Brain microvascular endothelial cell (primary cell): Measurements from ENCODE around the gene CTAGE1.

Source experiments
- DNase-seq: peaks from one replicate; pipeline ENCODE4 v3.0.0-alpha.2; 2020
- H3K27ac ChIP-seq: fragments of 250-450 bp; sonication (Bioruptor Pico); 2 replicates; pipeline ENCODE4 v1.5.1; 2020; ENCODE audit warnings: mild to moderate bottlenecking, moderate library complexity
- H3K27me3 ChIP-seq: fragments of 250-450 bp; sonication (Bioruptor Pico); replicated peaks from 2 replicates; pipeline ENCODE4 v1.5.1; 2020; ENCODE audit warnings: mild to moderate bottlenecking
- H3K36me3 ChIP-seq: fragments of 250-450 bp; sonication (Bioruptor Pico); replicated peaks from 2 replicates; pipeline ENCODE4 v1.5.1; 2020; ENCODE audit warnings: mild to moderate bottlenecking
- H3K4me3 ChIP-seq: 2 replicates; pipeline ENCODE4 v1.5.1; 2011; ENCODE audit warnings: low read depth, mild to moderate bottlenecking, control low read depth, low read length, moderate library complexity
- CTCF ChIP-seq: IDR thresholded peaks from 2 replicates; pipeline ENCODE4 v1.5.1; 2011; ENCODE audit warnings: low read depth, mild to moderate bottlenecking, moderate library complexity, low read length, control low read depth, inconsistent platforms; ENCODE audit errors: missing control alignments
- in situ Hi-C: cut with HindIII; loops from 2 replicates; pipeline ENCODE4 v1.10.0; 2017; ENCODE audit warnings: low sequenced_read_pairs, low pct_ligation_motif_present

Gene CTAGE1

GRCh38 chr18:22432657-22433137, 15.0 kb upstream of the CTAGE1 start:
- H3K27ac ChIP-seq: peak overlapping the region; percentile 41
- no peaks in the 10 kb centered on the region for H3K27me3 ChIP-seq
- in situ Hi-C loops: no loop called here
- H3K36me3 ChIP-seq: no peaks in the 10 kb centered on the region
- DNase-seq: peak; percentile 97
- no peak for TF ChIP-seq CTCF
- H3K4me3 ChIP-seq: no peak overlapping the region

GRCh38 chr18:22429564-22429963, 11.8 kb upstream of the CTAGE1 start:
- in situ Hi-C loops: no loop called here
- TF ChIP-seq CTCF: no peak
- no peak for DNase-seq

GRCh38 chr18:22428672-22429071, 11.0 kb upstream of the CTAGE1 start:
- no peak for TF ChIP-seq CTCF
- DNase-seq: no peak
- Histone ChIP-seq H3K36me3 (no peaks in the 10 kb centered on the region), H3K27me3 (no peaks in the 10 kb centered on the region), H3K27ac (no peak overlapping the region), H3K4me3 (no peak overlapping the region)
- in situ Hi-C loops: no loop called here

More at GRCh38 chr18:22429564-22429963, 11.8 kb upstream of the CTAGE1 start:
- Histone ChIP-seq H3K4me3 (no peak overlapping the region), H3K27ac (no peak overlapping the region), H3K27me3 (no peaks in the 10 kb centered on the region), H3K36me3 (no peaks in the 10 kb centered on the region)

GRCh38 chr18:22427822-22428549, 10.3 kb upstream of the CTAGE1 start:
- no peak for DNase-seq
- H3K4me3 ChIP-seq: no peak overlapping the region
- H3K27me3 ChIP-seq: no peaks in the 10 kb centered on the region
- H3K36me3 ChIP-seq: no peaks in the 10 kb centered on the region
- peak; percentile 16 for TF ChIP-seq CTCF
- H3K27ac ChIP-seq: no peak overlapping the region
- in situ Hi-C loops: no loop called here

GRCh38 chr18:22424565-22424963, 6.8 kb upstream of the CTAGE1 start:
- Histone ChIP-seq H3K36me3 (no peaks in the 10 kb centered on the region), H3K27ac (no peak overlapping the region), H3K4me3 (no peak overlapping the region), H3K27me3 (no peaks in the 10 kb centered on the region)
- no peak for DNase-seq
- in situ Hi-C loops: no loop called here
- TF ChIP-seq CTCF: no peak
